HUES6 (cell line): ENCODE measurements around the gene MYO15B.
"Not testable (repeated sequence)": the region's sequence is repeated elsewhere in the genome, so short reads cannot be mapped to it uniquely, and the experiment has no call there.

Experiments used
- H3K27ac ChIP-seq: 2 replicates; pipeline ENCODE4 v1.7.0; 2013; ENCODE audit warnings: low read depth, mild to moderate bottlenecking, low read length, inconsistent platforms
- H3K27me3 ChIP-seq: 2 replicates; pipeline ENCODE4 v1.6.1; 2013; ENCODE audit warnings: low read length; ENCODE audit not compliant: control insufficient read depth, insufficient read depth
- H3K36me3 ChIP-seq: 2 replicates; pipeline ENCODE4 v1.6.1; 2013; ENCODE audit warnings: low read length; ENCODE audit not compliant: control insufficient read depth, insufficient read depth
- H3K4me1 ChIP-seq: 2 replicates; pipeline ENCODE4 v1.6.1; 2013; ENCODE audit warnings: low read length; ENCODE audit not compliant: control insufficient read depth, insufficient read depth
- H3K4me3 ChIP-seq: 2 replicates; pipeline ENCODE4 v1.5.1; 2013; ENCODE audit warnings: low read depth, low read length
- H3K9ac ChIP-seq: one replicate; pipeline ENCODE4 v1.6.1; 2013; ENCODE audit warnings: mild to moderate bottlenecking, low read length
- H3K9me3 ChIP-seq: 2 replicates; pipeline ENCODE4 v1.6.1; 2013; ENCODE audit warnings: low read depth, low read length; ENCODE audit not compliant: control insufficient read depth, insufficient read depth

MYO15B gene

DNA sequence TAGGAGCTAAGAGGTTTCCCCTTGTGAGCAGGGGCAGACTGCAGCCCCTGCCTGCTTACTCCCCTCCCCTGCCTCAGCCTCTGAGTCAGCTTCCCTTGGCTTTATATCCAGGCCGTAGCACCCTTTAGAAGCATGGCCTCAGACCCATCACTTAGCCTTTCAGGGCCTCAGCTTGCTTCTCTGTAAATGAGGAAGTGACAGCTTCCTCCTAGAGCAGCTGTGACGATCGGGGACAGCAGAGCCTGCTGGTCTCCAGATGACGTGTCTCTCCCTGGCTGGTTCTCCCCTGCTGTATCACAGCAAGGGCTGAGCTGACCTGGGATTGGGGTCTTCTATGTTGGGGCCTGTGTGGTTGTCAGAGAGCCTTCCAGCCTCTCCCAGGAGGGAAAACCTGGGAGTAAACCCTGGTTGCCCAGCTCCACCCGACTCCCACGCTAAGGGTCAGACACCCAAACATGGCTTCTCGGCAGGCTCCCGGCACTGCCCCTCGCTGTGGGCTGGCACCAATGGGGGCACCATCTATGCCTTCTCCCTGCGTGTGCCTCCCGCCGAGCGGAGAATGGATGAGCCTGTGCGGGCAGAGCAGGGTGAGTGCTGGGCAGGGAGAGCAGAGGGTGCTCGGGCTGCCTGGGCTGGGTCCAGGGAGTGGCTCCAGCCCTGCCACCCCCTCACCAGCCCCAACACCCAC lies 16.3 kb upstream of the MYO15B start:
- Histone ChIP-seq H3K9ac (no peak overlapping the region), H3K27ac (no peak overlapping the region), H3K27me3 (no peaks in the 10 kb centered on the region), H3K4me1 (no peaks in the 10 kb centered on the region), H3K36me3 (peaks cover 29% of the 10 kb centered on the region), H3K4me3 (no peak overlapping the region), H3K9me3 (no peaks in the 10 kb centered on the region)

DNA sequence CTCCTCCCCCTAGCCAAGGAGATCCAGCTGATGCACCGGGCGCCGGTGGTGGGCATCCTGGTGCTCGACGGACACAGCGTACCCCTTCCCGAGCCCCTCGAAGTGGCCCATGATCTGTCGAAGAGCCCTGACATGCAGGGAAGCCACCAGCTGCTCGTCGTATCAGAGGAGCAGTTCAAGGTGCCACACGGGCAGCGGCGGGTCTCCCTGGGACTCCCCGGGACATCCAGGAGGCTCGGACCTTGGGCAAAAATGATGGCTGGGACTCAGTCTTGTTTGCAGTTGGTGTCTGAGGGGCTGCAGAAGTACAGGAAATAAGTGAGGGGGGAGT lies 15.8 kb upstream of the MYO15B start:
- peaks cover 27% of the 10 kb centered on the region for H3K36me3 ChIP-seq
- H3K4me3 ChIP-seq, result no peak overlapping the region
- H3K27me3 ChIP-seq, result no peaks in the 10 kb centered on the region
- no peaks in the 10 kb centered on the region for H3K9me3 ChIP-seq
- H3K27ac ChIP-seq, result no peak overlapping the region
- H3K4me1 ChIP-seq, result no peaks in the 10 kb centered on the region
- H3K9ac ChIP-seq, result no peak overlapping the region

DNA sequence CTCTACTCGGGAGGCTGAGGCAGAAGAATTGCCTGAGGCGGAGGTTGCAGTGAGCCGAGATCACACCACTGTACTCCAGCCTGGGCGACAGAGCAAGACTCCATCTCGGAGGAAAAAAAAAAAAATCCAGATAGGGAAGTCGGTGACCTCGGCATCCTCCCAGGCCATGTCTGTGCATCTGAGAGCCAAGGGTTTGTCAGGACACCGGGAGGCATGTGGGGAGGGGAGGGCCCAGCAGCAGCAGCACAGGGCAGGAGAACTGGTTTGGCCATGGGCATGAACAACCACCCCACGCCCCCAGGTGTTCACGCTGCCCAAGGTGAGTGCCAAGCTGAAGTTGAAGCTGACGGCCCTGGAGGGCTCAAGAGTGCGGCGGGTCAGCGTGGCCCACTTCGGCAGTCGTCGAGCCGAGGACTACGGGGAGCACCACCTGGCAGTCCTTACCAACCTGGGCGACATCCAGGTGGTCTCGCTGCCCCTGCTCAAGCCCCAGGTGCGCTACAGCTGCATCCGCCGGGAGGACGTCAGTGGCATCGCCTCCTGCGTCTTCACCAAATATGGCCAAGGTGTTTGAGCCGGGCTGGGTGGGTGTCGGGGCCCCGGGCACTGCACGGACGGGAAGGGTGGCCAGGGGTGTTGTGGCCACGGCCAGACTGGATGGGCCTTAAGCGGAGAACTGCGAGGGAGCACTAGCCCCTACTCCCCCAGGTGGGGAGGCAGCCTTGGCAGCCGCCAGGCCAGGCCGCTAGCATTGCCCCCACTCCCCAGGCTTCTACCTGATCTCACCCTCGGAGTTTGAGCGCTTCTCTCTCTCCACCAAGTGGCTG lies 14.7 kb upstream of the MYO15B start:
- H3K9ac ChIP-seq, result no peak overlapping the region
- H3K27me3 ChIP-seq, result no peaks in the 10 kb centered on the region
- H3K4me3 ChIP-seq, result no peak overlapping the region
- H3K27ac ChIP-seq, result no peak overlapping the region
- no peaks in the 10 kb centered on the region for H3K4me1 ChIP-seq
- H3K9me3 ChIP-seq, result no peaks in the 10 kb centered on the region
- H3K36me3 ChIP-seq, result peaks cover 27% of the 10 kb centered on the region

DNA sequence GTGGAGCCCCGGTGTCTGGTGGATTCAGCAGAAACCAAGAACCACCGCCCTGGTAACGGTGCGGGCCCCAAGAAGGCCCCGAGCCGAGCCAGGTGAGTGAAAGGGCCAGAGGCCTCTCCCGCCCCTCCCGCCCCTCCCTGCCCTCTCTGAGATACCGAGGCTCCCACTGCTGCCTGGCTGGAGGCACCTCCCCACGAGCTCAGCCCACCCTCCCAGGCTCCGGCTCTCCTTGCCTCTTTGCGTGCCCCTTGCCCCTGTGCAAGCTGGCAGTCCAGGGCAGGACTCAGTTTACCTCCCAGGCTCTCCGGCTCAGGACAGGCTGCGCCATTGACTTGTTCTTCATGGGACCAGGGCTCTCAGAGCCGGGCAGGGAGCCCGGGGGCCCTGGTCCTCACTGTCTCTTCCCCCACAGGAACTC lies 14.1 kb upstream of the MYO15B start:
- Histone ChIP-seq H3K4me3 (no peak overlapping the region), H3K4me1 (no peaks in the 10 kb centered on the region), H3K36me3 (peaks cover 27% of the 10 kb centered on the region), H3K27ac (no peak overlapping the region), H3K9me3 (no peaks in the 10 kb centered on the region), H3K9ac (no peak overlapping the region), H3K27me3 (no peaks in the 10 kb centered on the region)

DNA sequence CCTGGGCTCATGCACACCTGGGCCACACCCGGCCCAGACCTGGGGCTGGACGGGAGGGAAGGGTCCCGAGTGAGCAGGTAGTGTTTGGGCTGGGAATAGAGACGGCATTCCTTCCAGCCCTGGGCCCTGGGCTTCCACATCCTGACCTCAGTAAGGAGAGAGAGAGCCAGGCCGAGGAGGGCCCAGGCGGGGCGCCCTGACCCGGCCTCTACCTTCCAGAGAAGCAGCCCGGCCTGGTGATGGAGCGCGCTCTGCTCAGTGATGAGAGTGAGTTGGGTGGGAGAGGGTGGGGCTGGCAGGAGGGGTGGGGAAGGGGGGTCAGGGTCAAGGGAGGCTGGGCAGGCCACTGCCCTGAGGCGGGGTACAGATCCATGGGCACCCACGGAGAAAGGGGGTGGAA lies 13.6 kb upstream of the MYO15B start:
- Histone ChIP-seq H3K27ac (no peak overlapping the region), H3K27me3 (no peaks in the 10 kb centered on the region), H3K4me1 (no peaks in the 10 kb centered on the region), H3K36me3 (peaks cover 24% of the 10 kb centered on the region), H3K9me3 (no peaks in the 10 kb centered on the region), H3K4me3 (no peak overlapping the region), H3K9ac (no peak overlapping the region)

DNA sequence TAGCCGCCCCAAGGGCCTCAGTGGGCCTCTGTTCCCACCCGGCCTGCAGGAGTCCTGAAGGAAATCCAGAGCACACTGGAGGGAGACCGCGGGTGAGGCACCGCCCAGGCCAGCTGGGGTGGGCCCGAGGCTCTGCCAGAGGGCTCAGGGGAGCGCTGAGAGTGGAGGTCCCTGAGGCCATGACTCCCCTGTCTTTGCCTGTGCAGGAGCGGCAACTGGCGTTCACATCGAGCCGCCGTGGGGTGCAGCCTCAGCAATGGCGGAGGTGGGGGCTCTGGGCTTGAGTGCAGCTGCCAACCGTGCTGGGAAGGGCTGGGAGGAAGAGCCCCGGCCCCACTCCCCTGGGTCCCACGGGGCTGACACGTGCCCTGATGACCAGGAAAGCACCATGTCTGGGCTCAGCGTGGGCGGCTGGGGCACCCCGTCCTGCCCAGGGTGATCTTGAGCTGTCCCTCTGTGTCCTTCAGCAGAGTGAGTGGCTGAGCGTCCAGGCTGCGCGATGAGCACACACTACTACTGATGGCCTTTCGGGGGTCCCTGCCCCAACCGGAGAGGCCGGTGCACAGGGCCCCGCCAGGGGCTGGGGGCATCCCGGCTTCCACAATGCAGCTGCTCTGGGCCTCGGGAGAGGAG lies 13.1 kb upstream of the MYO15B start:
- H3K9me3 ChIP-seq, result no peaks in the 10 kb centered on the region
- H3K36me3 ChIP-seq, result peaks cover 23% of the 10 kb centered on the region
- H3K27me3 ChIP-seq, result no peaks in the 10 kb centered on the region
- no peak overlapping the region for H3K9ac ChIP-seq
- H3K27ac ChIP-seq, result no peak overlapping the region
- no peaks in the 10 kb centered on the region for H3K4me1 ChIP-seq
- H3K4me3 ChIP-seq, result no peak overlapping the region

DNA sequence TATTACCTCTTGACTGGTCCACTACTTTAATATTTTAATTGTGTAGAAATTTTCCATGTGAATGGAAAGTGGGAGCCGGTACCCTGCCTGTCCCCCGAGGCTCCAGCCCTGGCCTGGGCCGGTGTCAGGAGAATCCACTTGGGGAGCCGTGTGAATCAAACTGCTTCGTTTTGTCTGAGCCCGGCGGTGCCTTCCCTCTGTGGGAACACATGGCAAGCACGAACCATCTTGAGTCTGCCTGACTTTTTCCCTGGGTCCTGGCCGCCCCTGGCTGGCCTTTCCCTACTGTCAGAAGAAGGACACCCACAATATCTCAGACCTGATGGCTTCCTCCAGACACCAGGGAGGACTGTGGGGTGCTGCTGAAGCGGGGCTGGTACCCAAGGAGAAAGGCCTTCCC lies 12.4 kb upstream of the MYO15B start:
- Histone ChIP-seq H3K27me3 (no peaks in the 10 kb centered on the region), H3K27ac (no peak overlapping the region), H3K4me1 (no peaks in the 10 kb centered on the region), H3K4me3 (no peak overlapping the region), H3K9me3 (no peaks in the 10 kb centered on the region), H3K9ac (no peak overlapping the region), H3K36me3 (peaks cover 18% of the 10 kb centered on the region)

DNA sequence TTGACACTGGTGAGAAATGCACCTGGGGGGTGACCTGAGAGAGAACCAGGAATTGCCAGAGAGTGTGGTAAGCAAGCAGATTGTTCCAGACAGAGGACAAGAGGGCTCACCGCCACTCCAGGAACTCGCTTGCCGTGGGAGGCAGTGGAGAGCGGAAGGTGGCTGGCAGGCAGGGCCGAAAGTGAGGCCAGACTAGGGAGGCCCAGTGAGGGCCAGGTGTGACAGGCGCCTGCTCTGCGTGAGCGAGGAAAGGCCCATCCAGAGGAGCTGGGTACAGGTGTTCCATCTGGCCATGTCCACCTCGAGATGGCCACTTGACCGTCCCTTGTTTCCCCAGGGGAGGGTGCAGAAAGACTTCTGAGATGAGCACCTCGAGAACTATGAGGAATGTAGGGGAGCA lies 11.9 kb upstream of the MYO15B start:
- no peaks in the 10 kb centered on the region for H3K4me1 ChIP-seq
- no peak overlapping the region for H3K27ac ChIP-seq
- H3K27me3 ChIP-seq, result no peaks in the 10 kb centered on the region
- no peaks in the 10 kb centered on the region for H3K9me3 ChIP-seq
- no peak overlapping the region for H3K9ac ChIP-seq
- peaks cover 14% of the 10 kb centered on the region for H3K36me3 ChIP-seq
- H3K4me3 ChIP-seq, result no peak overlapping the region

DNA sequence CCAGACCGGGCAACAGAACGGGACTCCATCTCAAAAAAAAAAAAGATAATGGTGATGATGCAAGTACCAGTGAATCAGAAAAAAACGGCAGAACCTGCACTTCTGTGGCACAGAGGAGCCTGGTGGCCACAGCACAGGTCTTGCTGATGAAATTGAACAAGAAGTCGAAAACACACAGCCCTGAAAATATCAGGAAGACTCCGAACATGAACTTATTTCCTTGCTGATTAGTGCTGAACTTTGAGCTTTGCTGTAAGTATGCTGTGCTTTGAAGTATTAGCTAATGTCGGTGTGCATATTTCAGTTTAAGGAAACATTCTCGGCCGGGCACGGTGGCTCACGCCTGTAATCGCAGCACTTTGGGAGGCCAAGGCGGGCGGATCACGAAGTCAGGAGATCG lies 10.9 kb upstream of the MYO15B start:
- no peaks in the 10 kb centered on the region for H3K9me3 ChIP-seq
- H3K9ac ChIP-seq, result no peak overlapping the region
- H3K4me1 ChIP-seq, result no peaks in the 10 kb centered on the region
- H3K27me3 ChIP-seq, result no peaks in the 10 kb centered on the region
- no peak overlapping the region for H3K27ac ChIP-seq
- H3K4me3 ChIP-seq, result no peak overlapping the region
- peaks cover 9% of the 10 kb centered on the region for H3K36me3 ChIP-seq

DNA sequence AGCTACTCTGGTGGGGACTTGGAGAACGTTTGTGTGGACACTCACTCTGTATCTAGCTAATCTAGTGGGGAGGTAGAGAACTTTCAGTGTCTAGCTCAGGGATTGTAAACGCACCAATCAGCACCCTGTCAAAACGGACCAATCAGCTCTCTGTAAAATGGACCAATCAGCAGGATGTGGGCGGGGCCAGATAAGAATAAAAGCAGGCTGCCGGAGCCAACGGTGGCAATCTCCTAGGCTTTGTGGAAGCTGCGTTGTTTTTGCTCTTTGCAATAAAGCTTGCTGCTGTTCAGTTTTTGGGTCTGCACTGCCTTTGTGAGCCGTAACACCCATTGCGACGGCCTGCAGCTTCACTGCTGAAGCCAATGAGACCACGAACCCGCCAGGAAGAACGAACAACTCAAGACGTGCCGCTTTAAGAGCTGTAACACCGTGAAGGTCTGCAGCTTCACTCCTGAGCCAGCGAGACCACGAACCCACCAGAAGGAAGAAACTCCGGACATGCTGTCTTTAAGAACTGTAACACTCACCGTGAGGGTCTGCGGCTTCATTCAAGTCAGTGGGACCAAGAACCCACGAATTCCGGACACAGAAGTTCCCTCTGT lies 6.4 kb upstream of the MYO15B start:
- H3K27ac ChIP-seq, H3K9ac ChIP-seq, H3K9me3 ChIP-seq, H3K4me1 ChIP-seq, H3K27me3 ChIP-seq, H3K36me3 ChIP-seq, H3K4me3 ChIP-seq: not testable (repeated sequence)

DNA sequence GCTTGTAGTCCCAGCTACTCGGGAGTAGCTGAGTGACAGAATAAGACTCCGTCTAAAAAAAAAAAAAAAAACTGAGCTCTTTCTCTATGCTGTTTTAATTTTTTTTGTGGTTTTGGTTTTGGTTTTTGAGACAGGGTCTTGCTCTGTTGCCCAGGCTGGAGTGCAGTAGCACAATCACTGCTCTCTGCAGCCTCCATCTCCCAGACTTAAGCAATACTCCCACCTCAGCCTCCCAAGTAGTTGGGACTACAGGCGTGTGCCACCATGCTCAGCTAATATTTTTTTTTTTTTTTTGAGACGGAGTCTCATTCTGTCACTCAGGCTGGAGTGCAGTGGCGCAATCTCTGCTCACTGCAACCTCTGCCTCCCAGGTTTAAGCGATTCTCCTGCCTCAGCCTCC lies 4.4 kb upstream of the MYO15B start:
- not testable (repeated sequence) for H3K4me1 ChIP-seq, H3K9me3 ChIP-seq, H3K4me3 ChIP-seq

More for the DNA sequence above, 4.4 kb upstream of the MYO15B start:
- not testable (repeated sequence) for H3K36me3 ChIP-seq, H3K27ac ChIP-seq, H3K9ac ChIP-seq
- H3K27me3 ChIP-seq, result peaks cover 10% of the 10 kb centered on the region
